ENCODE data around the gene ANKRD53. TPM values are rescaled to one million over a fixed set of nuclear protein-coding genes. Genes with fewer than 3 reads are reported as not detected.
A peak's percentile ranks its signal among the peaks of the same experiment; 100 is the strongest.

The ANKRD53 gene
- total and polyA plus RNA-seq, 4 experiments from 2014 or later, result 0.20 TPM; not detected in 3

DNA sequence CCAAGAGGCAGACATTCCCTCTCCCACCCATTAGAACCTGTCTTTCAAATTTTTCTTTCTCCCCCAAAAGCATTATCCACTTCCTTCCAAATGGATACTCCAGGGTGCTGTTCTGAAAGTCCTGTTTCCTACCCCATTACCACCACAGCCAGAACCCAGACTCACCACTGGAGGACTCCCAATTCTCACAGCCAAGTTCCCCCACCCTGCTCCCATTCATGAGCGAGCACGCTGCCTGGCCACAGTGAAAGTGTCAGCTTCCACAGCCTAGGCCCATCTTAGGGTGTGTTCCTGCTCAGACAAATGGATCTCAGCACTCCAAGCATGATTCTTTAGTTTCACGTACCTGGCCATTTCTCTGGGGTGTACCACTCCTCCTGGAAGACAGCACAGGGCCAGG is 3.8 kb upstream of the ANKRD53 start:
- no peak for DNase-seq
- Mint-ChIP-seq H3K4me3 (no peak overlapping the region), H3K9me3 (peaks cover 0 to 1% (median 0%) of the 10 kb centered on the region in 8 donors), H3K4me1 (peaks cover 9 to 25% (median 17%) of the 10 kb centered on the region in 4 donors), H3K36me3 (peaks cover 0 to 2% of the 10 kb centered on the region in 2 donors), H3K27ac (peak overlapping the region in 1 of 7 donors; percentile 24), H3K27me3 (peaks cover 0 to 3% of the 10 kb centered on the region in 2 donors)
- Histone ChIP-seq H3K27me3 (ENCODE audit: insufficient read depth, low read length) (no peaks in the 10 kb centered on the region), H3K36me3 (ENCODE audit: insufficient read depth, low read length) (no peaks in the 10 kb centered on the region), H3K9me3 (ENCODE audit: control insufficient read depth in 1 of 2, low read length in 2 of 2) (no peaks in the 10 kb centered on the region), H3K4me1 (ENCODE audit: insufficient read depth, low read length) (peaks cover 11% of the 10 kb centered on the region), H3K4me3 (ENCODE audit: low read length in 2 of 2) (no peak overlapping the region), H3K27ac (ENCODE audit: low read depth, low read length) (no peak overlapping the region)
- POLR2A ChIA-PET (ENCODE audit: partially characterized antibody), result interaction anchor here (1.1 to 2.1 kb wide), 3 partner anchors 10 to 12 kb away, joined by 3 to 5 read pairs (median 4); no protein-coding TSS in a partner anchor
- CTCF ChIA-PET (ENCODE audit: partially characterized antibody), result interaction anchor here (0.6 to 4.6 kb wide), 3 partner anchors 9 to 261 kb away, joined by 4 to 46 read pairs (median 4); no protein-coding TSS in a partner anchor
- intact Hi-C loops (cut with micrococcal nuclease), result no loop called here

DNA sequence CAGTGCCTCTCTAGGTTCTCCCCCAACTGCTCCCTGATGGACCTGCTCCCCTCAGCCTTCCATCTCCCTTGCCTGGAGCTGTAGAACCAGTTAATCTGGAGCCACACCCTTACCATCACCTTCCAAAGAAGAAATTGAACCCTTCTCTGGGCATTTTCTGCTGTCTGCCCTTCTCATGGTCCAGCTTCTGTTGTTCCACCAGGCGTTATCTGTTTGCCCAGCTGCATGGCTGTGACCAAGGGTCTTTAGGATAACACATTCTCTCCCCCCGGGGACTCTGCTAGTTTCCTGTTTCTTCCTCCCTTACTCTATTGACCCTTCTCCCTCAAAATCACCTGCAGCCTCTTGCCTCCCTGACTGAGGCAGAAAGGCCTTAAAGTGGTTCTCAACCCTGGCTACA is 3.2 kb upstream of the ANKRD53 start:
- ChIA-PET POLR2A (ENCODE audit: partially characterized antibody) (interaction anchor here (1.8 to 2.1 kb wide), 2 partner anchors 9 to 11 kb away, joined by 4 to 5 read pairs; no protein-coding TSS in a partner anchor), CTCF (ENCODE audit: partially characterized antibody) (interaction anchor here (1.0 to 4.6 kb wide), 2 partner anchors 9 to 10 kb away, joined by 4 to 46 read pairs; no protein-coding TSS in a partner anchor)
- intact Hi-C loops (cut with micrococcal nuclease), result no loop called here
- Histone ChIP-seq H3K4me1 (ENCODE audit: insufficient read depth, low read length) (peaks cover 11% of the 10 kb centered on the region), H3K4me3 (ENCODE audit: low read length in 2 of 2) (no peak overlapping the region), H3K27ac (ENCODE audit: low read depth, low read length) (no peak overlapping the region), H3K36me3 (ENCODE audit: insufficient read depth, low read length) (no peaks in the 10 kb centered on the region), H3K9me3 (ENCODE audit: control insufficient read depth in 1 of 2, low read length in 2 of 2) (no peaks in the 10 kb centered on the region), H3K27me3 (ENCODE audit: insufficient read depth, low read length) (no peaks in the 10 kb centered on the region)
- Mint-ChIP-seq H3K9me3 (peaks cover 0 to 1% (median 0%) of the 10 kb centered on the region in 8 donors), H3K4me1 (peaks cover 9 to 25% (median 17%) of the 10 kb centered on the region in 4 donors), H3K27ac (peak overlapping the region in 2 of 7 donors; percentile 31 to 73), H3K4me3 (peak overlapping the region in 2 of 8 donors; percentile 26 to 55), H3K27me3 (peaks cover 0 to 3% of the 10 kb centered on the region in 2 donors), H3K36me3 (peaks cover 0 to 2% of the 10 kb centered on the region in 2 donors)
- no peak for DNase-seq

DNA sequence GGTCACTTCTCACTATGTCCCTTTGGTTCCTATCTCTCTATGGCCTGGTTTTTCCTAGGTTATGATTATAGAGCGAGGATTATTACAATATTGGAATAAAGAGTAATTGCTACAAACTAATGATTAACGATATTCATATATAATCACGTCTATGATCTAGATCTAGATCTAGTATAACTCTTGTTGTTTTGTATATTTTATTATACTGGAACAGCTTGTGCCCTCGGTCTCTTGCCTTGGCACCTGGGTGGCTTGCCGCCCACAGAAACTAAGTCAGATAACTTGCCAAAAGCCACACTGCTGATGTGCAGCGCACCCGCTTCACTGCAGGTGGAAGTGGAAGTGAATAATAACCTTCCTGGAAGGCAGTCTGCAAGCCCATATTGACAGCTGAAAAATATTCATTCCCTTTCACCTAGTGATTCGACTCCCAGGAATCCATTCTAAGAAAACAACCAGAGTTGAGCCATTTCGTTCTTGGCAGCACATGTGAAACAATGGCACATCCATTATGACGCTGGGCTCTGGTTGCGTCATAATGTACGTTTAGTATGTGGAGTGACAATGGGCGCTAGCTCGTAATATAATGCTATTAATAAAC is 725 bp upstream of the ANKRD53 start:
- Mint-ChIP-seq H3K9me3 (peaks cover 0 to 1% (median 0%) of the 10 kb centered on the region in 8 donors), H3K4me1 (peaks cover 10 to 25% (median 17%) of the 10 kb centered on the region in 4 donors), H3K36me3 (peaks cover 0 to 2% of the 10 kb centered on the region in 2 donors), H3K27me3 (peaks cover 0 to 2% of the 10 kb centered on the region in 2 donors), H3K4me3 (peak overlapping the region; percentile 88 to 95 (median 90)), H3K27ac (peak overlapping the region; percentile 86 to 97 (median 93))
- ChIA-PET POLR2A (ENCODE audit: partially characterized antibody) (interaction anchor here (0.9 to 1.7 kb wide), 3 partner anchors 17 to 91 kb away, joined by 3 to 6 read pairs (median 4); partner anchors contain the start of genes NAGK and TEX261), CTCF (ENCODE audit: partially characterized antibody) (interaction anchor here (0.6 to 3.7 kb wide), 6 partner anchors 10 to 106 kb away, joined by 3 to 39 read pairs (median 3); no protein-coding TSS in a partner anchor)
- intact Hi-C loops (cut with micrococcal nuclease), result loop anchor here (1.0 kb wide), 2 partner anchors 12 to 18 kb away; no protein-coding TSS in a partner anchor
- Histone ChIP-seq H3K27ac (ENCODE audit: low read depth, low read length) (peak overlapping the region; percentile 60), H3K36me3 (ENCODE audit: insufficient read depth, low read length) (no peaks in the 10 kb centered on the region), H3K27me3 (ENCODE audit: insufficient read depth, low read length) (no peaks in the 10 kb centered on the region), H3K4me3 (ENCODE audit: low read length in 2 of 2) (peak overlapping the region; percentile 65 to 76), H3K9me3 (ENCODE audit: control insufficient read depth in 1 of 2, low read length in 2 of 2) (no peaks in the 10 kb centered on the region), H3K4me1 (ENCODE audit: insufficient read depth, low read length) (peaks cover 11% of the 10 kb centered on the region)
- peak in 3 of 5 donors; percentile 13 to 54 (median 22) for DNase-seq

- peaks cover 0 to 1% (median 0%) of the 10 kb centered on the region in 8 donors for H3K9me3 Mint-ChIP-seq
- CTCF ChIA-PET (ENCODE audit: partially characterized antibody), result interaction anchor here (3.7 kb wide), 1 partner anchor 13 kb away, joined by 39 read pairs; no protein-coding TSS in a partner anchor
- intact Hi-C loops (cut with micrococcal nuclease), result no loop called here
Measured at GRCh38 chr2:70979180-70979488, 704 bp downstream of the ANKRD53 start.

GRCh38 chr2:70979626-70980025 is 1.2 kb downstream of the ANKRD53 start:
- Mint-ChIP-seq H3K27me3 (no peaks in the 10 kb centered on the region), H3K4me3 (peak overlapping the region in 5 of 8 donors; percentile 46 to 76 (median 54)), H3K9me3 (peaks cover 0 to 1% (median 0%) of the 10 kb centered on the region in 8 donors), H3K36me3 (peaks cover 0 to 2% of the 10 kb centered on the region in 2 donors), H3K27ac (peak overlapping the region in 2 of 7 donors; percentile 29 to 64), H3K4me1 (peaks cover 14 to 30% (median 21%) of the 10 kb centered on the region in 4 donors)
- intact Hi-C loops (cut with micrococcal nuclease), result no loop called here
- Histone ChIP-seq H3K27me3 (ENCODE audit: insufficient read depth, low read length) (no peaks in the 10 kb centered on the region), H3K27ac (ENCODE audit: low read depth, low read length) (no peak overlapping the region), H3K4me1 (ENCODE audit: insufficient read depth, low read length) (peaks cover 15% of the 10 kb centered on the region), H3K4me3 (ENCODE audit: low read length in 2 of 2) (no peak overlapping the region), H3K9me3 (ENCODE audit: control insufficient read depth in 1 of 2, low read length in 2 of 2) (no peaks in the 10 kb centered on the region), H3K36me3 (ENCODE audit: insufficient read depth, low read length) (no peaks in the 10 kb centered on the region)
- ChIA-PET POLR2A (ENCODE audit: partially characterized antibody) (no interaction called here), CTCF (ENCODE audit: partially characterized antibody) (interaction anchor here (0.9 to 3.7 kb wide), 5 partner anchors 10 to 30 kb away, joined by 3 to 39 read pairs (median 5); no protein-coding TSS in a partner anchor)
- DNase-seq, result no peak

More at GRCh38 chr2:70979180-70979488, 704 bp downstream of the ANKRD53 start:
- H3K9me3 ChIP-seq (ENCODE audit: control insufficient read depth in 1 of 2, low read length in 2 of 2), result no peaks in the 10 kb centered on the region
- no peaks in the 10 kb centered on the region for H3K27me3 ChIP-seq (ENCODE audit: insufficient read depth, low read length)
- no peaks in the 10 kb centered on the region for H3K36me3 ChIP-seq (ENCODE audit: insufficient read depth, low read length)
- Mint-ChIP-seq H3K4me3 (peak overlapping the region in 7 of 8 donors; percentile 5 to 76 (median 59)), H3K27me3 (no peaks in the 10 kb centered on the region), H3K27ac (peak overlapping the region in 4 of 7 donors; percentile 29 to 62 (median 42)), H3K4me1 (peaks cover 10 to 25% (median 17%) of the 10 kb centered on the region in 4 donors), H3K36me3 (peaks cover 0 to 2% of the 10 kb centered on the region in 2 donors)
- POLR2A ChIA-PET (ENCODE audit: partially characterized antibody), result interaction anchor here (0.7 to 1.7 kb wide), 2 partner anchors 89 to 248 kb away, joined by 3 to 6 read pairs; partner anchors contain the start of genes NAGK and PAIP2B
- no peak overlapping the region for H3K4me3 ChIP-seq (ENCODE audit: low read length in 2 of 2)
- H3K27ac ChIP-seq (ENCODE audit: low read depth, low read length), result no peak overlapping the region
- H3K4me1 ChIP-seq (ENCODE audit: insufficient read depth, low read length), result peaks cover 11% of the 10 kb centered on the region
- DNase-seq, result no peak

- no peak for DNase-seq
- Histone ChIP-seq H3K4me1 (ENCODE audit: insufficient read depth, low read length) (peaks cover 20% of the 10 kb centered on the region), H3K4me3 (ENCODE audit: low read length in 2 of 2) (no peak overlapping the region), H3K27ac (ENCODE audit: low read depth, low read length) (no peak overlapping the region), H3K36me3 (ENCODE audit: insufficient read depth, low read length) (peaks cover 9% of the 10 kb centered on the region), H3K27me3 (ENCODE audit: insufficient read depth, low read length) (no peaks in the 10 kb centered on the region), H3K9me3 (ENCODE audit: control insufficient read depth in 1 of 2, low read length in 2 of 2) (no peaks in the 10 kb centered on the region)
- CTCF ChIA-PET (ENCODE audit: partially characterized antibody), result interaction anchor here (1.4 to 6.7 kb wide), 4 partner anchors 15 to 34 kb away, joined by 3 to 75 read pairs (median 54); no protein-coding TSS in a partner anchor
- Mint-ChIP-seq H3K36me3 (peaks cover 7 to 10% of the 10 kb centered on the region in 2 donors), H3K4me3 (no peak overlapping the region), H3K4me1 (peaks cover 16 to 40% (median 30%) of the 10 kb centered on the region in 4 donors), H3K27ac (peak overlapping the region in 2 of 7 donors; percentile 10 to 26), H3K27me3 (no peaks in the 10 kb centered on the region), H3K9me3 (no peaks in the 10 kb centered on the region)
- intact Hi-C loops (cut with micrococcal nuclease), result no loop called here
- POLR2A ChIA-PET (ENCODE audit: partially characterized antibody), result interaction anchor here (0.7 kb wide), 1 partner anchor 13 kb away, joined by 3 read pairs; no protein-coding TSS in a partner anchor
Measured at GRCh38 chr2:70981421-70981820, 3.0 kb downstream of the ANKRD53 start.
